NCI-H526 treated with DMSO at 0.1 percent for 48 hours (cell line): ENCODE data around the gene CASQ1.

Experiments
- DNase-seq: peaks from one replicate; lab custom pipeline; 2025; lab: John Stamatoyannopoulos, UW

The CASQ1 gene

DNA sequence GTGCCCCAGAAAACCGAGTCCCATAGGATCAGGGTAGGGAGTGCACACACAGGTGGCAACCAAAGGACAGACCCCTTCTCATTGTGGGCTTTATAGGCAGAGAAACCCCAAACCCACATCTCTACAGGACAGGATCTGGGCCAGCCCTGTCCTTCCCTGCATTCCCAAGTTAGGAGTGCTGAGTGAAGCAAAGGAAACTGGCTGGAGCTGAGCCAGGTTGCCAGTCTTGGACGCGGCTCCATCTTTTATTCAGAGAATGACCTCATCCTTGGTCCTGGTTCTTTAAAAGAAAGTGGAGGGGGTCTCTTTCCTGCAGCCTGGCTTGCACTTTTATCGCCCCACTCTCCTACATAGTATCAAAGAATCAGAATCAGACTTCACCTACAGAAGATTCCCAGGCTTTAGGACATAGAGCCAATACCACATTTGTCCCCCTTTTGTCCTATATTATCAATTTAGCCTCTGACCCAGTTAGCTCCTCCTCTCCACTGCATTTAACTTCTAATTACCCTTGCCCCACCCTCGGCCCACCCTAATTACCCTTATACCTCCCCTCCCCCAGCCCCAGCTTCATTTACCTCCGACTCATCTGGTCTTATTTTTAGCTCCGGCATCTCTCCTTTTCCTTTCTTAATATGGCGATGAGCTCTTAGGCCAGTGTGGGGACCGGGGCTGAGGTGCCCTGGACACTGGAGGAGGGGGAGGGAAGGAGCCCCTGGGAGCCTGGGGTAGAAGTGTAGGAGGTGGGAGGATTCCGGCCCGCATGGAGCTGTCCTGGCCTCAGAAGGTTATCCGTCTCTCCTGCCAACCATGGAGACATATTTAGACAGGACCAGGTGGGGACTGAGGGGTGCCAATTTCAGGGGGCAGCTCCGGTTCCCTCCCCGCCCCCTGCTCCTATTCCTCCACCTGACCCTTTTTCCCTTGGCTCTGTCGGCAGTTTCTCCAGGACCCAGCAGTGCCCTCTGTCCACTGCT is at the start of gene CASQ1:
TSS of gene CASQ1 (plus strand) at position 927 of the 977 bp plus-strand sequence. CDS start 177 bp downstream, outside the sequence.
- no peak for DNase-seq

- DNase-seq, result no peak
Measured at GRCh38 chr1:160143695-160144094, 46.7 kb upstream of the CASQ1 start.

DNA sequence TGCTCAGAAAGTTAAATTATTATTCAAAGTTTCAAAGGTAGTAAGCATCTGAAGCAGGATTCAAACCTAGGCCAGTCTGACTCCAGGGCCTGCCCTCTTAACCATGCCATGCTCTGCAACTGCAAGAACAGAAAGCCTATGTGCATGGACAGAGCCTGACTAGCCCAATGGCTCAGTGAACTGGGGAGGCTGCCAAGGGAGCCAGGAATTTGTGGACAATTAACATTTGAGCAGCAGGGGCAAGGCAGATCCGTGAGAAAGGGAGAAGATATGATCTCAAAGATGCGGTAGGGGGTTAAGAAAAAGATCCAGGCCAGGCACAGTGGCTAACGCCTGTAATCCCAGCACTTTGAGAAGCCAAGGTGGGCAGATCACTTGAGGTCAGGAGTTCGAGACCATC is 45.5 kb upstream of the CASQ1 start:
- DNase-seq, result no peak

GRCh38 chr1:160146107-160146506 is 44.3 kb upstream of the CASQ1 start:
- no peak for DNase-seq

DNA sequence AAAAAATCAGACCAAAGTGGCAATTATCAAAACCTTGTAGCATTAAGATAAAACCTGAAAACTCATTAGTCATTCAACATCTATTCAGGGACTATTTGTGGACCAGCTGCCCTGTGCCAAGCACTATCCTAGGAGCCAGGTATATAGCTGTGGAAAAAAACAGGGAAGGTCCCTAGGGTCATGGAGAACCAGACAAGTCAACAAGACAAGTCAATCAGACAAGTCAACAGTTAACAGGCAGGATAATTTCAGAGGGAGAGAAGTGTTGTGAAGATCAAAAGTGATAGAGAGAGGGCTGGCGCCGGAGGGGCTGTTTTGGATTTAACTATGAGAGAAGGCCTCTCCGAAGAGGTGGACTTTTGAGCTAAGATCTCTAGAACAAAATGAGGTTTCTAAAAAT is 42.3 kb upstream of the CASQ1 start:
- no peak for DNase-seq

- no peak for DNase-seq
Measured at GRCh38 chr1:160149233-160149632, 41.1 kb upstream of the CASQ1 start.

DNA sequence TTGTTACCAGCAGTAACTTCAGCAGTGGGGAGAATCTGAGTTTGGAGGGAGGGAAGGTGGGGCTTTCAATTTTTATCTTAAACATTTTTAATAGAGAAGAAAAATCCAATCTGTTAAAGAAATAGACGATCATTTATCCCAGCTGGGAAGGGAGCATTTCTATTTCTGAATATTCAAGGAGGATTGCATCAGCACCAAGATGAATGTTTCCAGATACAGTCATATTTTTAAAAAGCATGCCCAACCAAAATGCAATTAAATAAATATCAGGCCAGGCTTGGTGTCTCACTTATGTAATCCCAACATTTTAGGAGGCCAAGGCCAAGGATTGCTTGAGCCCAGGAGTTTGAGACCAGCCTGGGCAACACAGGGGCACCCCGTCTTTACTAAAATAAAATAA is 40.7 kb upstream of the CASQ1 start:
- DNase-seq, result no peak

- DNase-seq, result no peak
Measured at GRCh38 chr1:160151303-160151702, 39.1 kb upstream of the CASQ1 start, which contains the start of gene ATP1A4. ATP1A4 (plus strand) TSS chr1:160151603; CDS start chr1:160152041, 438 bp downstream.

DNA sequence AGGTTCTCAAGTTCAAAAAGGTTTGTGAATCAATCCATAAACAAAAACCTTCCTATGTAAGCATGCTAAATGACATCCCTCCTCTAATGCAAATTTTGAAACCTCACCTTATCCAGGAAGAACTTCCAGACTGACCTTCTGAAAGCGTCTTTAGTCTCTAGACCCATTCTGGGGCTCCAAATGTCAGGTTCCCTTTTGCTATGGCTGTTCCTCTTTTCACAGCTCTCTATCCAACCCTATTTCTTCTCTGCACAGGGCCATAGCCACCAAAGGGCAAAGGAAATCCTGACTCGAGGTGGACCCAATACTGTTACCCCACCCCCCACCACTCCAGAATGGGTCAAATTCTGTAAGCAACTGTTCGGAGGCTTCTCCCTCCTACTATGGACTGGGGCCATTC is 35.6 kb upstream of the CASQ1 start:
- DNase-seq, result no peak

DNA sequence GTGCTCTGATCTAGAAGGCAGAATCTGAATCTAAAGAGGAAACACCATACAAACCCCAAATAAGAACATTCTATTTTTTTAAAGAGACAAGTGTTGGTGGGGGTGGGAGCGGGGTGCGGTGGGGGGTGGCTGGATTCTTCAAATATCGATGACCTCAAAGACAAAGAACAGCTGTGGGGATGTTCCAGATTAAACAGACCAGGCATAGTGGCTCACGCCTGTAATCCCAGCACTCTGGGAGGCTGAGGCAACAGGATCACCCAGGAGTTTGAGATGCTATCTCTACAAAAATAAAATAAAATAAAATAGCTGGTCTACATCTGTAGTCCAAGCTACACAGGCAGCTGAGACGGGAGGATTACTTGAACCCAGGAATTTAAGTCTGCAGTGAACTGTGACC is 34.0 kb upstream of the CASQ1 start:
- DNase-seq, result no peak

GRCh38 chr1:160157174-160157573 is 33.2 kb upstream of the CASQ1 start:
- DNase-seq, result no peak

DNA sequence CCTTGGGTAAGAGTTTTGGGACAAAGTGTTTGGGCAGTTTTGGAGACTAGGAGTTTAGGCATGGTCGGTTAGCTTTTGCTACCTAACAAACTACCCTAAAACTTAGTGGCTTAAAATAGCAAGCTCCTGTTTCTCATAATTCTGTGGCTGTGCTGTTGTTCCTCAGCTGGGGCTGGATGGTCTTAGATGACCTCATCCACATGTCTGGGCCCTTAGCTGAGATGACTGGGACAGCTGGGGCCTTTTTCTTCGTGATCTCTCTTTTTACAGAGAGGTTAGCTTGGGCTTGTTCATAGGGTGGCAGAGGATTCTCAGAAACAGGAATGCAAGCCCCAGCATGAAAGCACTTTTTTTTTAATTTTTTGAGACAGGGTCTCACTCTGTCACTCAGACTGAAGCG is 32.3 kb upstream of the CASQ1 start:
- no peak for DNase-seq

GRCh38 chr1:160158534-160158933 is 31.8 kb upstream of the CASQ1 start:
- no peak for DNase-seq

GRCh38 chr1:160159846-160160245 is 30.5 kb upstream of the CASQ1 start:
- DNase-seq, result no peak

DNA sequence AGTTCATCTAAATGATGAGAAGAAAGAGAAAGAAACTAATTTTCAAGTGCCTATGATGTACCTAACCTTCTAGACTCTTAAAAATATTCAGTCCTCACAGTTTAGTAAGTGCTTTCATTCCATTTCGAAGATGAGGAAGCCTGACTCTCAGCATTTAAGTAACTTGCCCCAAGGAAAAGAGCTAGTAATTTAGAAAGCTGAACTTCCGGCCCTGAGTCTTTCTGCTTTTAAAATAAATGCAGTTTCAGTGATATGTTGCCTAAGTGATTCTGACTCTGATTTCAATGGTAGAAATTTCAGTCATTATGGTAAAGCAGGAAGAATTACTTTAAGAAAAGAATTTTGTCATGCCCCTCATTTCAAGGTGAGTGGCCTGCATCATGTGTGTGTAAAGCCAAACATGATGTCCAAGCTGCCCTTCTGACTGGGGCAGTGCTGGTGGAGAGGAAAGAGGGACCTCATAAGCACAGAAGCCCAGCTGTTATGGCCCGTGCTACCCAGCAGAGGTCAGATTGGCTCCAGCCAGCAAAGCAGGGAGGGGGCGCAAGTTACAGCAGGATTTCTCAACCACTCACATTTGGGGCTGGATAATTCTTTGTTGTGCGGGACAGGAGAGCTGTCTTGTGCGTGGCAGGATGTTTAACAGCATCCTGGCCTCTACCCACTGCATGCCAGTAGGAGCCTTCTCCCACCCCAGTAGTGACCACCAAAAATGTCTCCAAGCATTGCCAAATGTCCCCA is 28.2 kb upstream of the CASQ1 start:
- no peak for DNase-seq

GRCh38 chr1:160162931-160163330 is 27.4 kb upstream of the CASQ1 start:
- DNase-seq, result no peak

DNA sequence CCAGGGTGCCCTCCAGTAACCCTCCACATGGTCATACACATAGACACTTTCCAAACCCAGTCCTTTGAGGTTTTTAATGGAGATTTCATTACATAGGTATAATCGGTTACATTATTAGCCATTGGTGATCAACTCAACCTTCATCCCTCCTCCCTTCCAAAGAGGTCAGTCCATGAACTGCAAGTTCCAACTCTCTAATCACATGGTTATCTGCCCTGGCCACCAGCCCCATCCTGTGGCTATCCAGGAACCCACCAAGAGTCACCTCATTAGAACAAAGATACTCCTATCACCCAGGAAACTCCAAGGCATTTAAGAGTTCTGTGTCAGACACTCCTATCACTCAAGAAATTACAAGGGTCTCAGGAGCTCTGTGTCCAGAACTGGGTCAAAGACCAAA is 26.8 kb upstream of the CASQ1 start:
- no peak for DNase-seq

DNA sequence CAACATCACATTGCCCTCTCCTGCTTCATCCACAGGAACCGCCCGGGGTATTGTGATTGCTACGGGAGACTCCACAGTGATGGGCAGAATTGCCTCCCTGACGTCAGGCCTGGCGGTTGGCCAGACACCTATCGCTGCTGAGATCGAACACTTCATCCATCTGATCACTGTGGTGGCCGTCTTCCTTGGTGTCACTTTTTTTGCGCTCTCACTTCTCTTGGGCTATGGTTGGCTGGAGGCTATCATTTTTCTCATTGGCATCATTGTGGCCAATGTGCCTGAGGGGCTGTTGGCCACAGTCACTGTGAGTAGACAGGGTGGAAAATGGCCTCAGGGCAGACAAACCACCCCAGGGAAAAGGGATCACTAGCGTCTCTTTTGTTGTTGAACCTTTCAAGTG is 26.3 kb upstream of the CASQ1 start:
- DNase-seq, result no peak

- DNase-seq, result no peak
Measured at GRCh38 chr1:160166166-160166868, 24.1 kb upstream of the CASQ1 start.

DNA sequence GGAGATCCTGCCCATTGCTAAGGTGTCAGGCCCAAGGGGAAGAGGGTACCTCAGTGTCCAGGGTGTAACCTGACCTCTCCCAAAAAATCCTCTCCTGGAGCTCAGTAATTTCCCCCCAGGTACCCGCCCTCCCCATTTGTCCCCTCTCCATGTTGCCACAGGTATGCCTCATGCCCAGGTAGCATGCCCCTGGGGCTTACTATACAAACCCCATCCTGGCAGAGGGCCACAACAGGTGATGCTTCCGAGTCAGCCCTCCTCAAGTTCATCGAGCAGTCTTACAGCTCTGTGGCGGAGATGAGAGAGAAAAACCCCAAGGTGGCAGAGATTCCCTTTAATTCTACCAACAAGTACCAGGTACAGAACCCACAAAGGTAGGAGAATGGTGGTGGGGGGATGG is 23.3 kb upstream of the CASQ1 start:
- DNase-seq, result no peak

- DNase-seq, result no peak
Measured at GRCh38 chr1:160167580-160167979, 22.8 kb upstream of the CASQ1 start.

DNA sequence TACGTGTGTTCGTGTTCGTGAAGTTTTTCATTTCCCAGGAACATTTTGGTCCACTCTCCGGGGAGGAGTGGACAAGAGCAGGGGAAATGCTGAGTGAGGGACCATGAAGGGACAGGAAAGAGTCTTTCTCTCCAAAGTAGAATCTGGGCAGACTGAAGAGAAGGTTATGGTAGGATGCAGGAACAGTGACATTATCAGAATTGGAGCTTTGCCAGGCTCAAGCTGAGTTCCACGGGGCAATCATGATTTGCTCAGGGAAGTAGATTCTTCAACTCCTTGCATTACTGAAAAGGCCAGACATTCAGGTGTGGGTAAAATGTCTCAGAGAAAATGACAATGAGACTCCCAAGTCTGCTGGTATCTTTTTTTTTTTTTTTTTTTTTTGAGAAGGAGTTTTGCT is 22.4 kb upstream of the CASQ1 start:
- no peak for DNase-seq
